ENCODE measurements around the gene ADCYAP1. TPM values are rescaled to one million over a fixed set of nuclear protein-coding genes. Genes with fewer than 3 reads are reported as not detected.

Gene ADCYAP1
- total RNA-seq, 2 donors from 2014 or later: 0.21 to 0.75 TPM

DNA sequence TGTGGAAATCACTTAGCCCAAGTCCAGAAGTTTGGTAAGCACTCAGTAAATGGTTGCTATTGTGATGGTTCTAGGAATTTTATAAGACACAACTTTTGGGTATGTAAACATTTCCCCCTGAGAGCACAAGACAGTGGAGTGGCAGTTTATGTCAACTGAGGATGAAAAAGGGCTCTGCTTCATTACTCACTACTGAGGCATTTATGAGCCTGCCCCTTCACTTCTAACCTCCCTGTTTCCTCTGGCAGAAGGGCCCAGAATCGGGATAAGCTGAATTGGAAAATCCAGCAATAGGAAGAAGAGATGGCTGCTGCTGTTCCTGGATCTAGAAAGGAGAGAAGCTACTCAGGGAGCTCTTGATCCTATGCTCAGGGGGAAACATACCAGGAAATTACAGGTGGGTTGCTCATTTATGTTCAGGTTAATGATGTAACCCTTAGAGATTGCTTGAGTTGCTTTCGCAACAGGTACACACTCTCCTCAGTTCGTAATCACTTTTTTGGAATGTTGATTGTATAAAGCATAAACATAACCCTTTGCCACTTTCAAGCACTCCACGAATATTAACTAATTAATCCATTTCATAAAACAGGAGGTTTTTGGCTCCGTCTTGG lies 46.3 kb downstream of the ADCYAP1 start:
- no peak for DNase-seq
- intact Hi-C loops (cut with DNase I, micrococcal nuclease): loop anchor here in 1 of 2 donors (10.0 kb wide), 1 partner anchor 86 kb away; no protein-coding TSS in a partner anchor
- ATAC-seq: no peak

DNA sequence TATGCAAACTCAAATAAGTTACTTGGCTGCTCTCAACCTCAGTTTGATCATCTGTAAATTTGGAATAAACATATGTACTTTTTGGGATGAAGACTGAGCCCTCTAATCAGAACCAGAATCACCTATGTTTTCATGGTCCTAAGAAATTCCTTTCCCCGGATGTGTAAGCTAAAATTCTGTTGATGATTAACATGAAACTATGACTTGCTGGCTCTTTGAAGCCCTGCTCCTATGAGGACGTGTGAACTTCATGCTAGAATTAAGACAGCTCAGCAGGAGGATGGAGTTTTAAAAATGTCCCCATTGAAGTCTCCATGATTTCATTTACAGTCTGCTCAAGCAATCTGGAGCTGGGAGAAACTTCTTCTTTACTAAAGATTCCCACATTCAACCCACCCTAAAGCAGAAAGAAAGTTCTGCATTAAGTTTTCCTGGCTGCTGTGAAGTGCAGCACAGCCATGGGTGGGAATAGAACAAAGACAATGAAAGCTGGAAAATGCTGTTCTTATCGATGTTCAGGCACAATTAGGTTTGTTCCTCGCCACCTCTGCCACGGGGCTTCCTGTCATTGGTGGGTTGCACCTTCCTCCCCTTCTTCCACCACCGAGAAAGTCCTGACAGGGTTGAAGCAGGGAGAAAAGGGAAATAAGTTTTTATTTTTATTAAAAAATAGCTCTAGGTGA lies 50.9 kb downstream of the ADCYAP1 start:
- intact Hi-C loops (cut with DNase I, micrococcal nuclease): loop anchor here in 1 of 2 donors (10.0 kb wide), 1 partner anchor 91 kb away; no protein-coding TSS in a partner anchor
- ATAC-seq (no peak), DNase-seq (no peak)

DNA sequence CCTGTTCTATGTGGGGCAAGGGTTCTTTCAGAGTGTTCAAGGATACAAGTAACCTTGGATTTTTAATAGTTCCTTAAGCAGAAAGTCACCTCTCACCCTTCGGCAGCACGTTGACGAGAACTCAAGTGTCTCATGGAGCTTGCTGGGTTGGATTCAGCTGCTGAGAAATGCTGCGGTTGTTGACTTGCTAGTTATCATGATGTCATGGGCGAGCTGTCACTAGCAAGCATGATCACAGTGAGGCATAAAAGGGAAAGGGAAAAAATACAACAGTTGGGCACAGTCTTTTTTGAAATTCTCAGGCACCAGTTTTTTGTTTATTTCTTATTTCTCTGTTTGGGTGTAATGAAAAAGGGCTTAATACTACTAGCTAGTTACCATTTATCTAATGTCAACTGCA lies 53.2 kb downstream of the ADCYAP1 start:
- ATAC-seq (no peak), DNase-seq (no peak)
- intact Hi-C loops (cut with DNase I, micrococcal nuclease): loop anchor here in 1 of 2 donors (10.0 kb wide), 1 partner anchor 93 kb away; no protein-coding TSS in a partner anchor

DNA sequence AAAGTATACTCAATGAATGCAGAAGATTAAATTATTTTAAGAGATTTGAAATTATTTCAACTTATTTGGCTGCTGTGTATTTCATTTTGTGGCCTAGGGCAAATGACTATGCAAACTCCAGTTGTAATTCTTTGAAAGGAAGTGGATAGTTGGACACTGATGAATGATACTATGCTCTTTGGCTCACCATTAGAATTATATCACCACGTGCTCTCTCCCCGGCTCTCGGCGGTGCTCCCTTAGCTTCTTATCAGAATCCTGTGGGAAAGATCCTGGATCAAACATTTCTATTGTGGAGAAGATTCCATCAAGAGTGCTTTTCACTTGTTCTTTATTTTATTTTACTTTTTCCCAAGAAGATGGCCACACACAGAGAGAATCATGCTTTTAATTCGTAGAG lies 55.2 kb downstream of the ADCYAP1 start:
- ATAC-seq (no peak), DNase-seq (no peak)
- intact Hi-C loops (cut with DNase I, micrococcal nuclease): loop anchor here in 1 of 2 donors (10.0 kb wide), 1 partner anchor 95 kb away; no protein-coding TSS in a partner anchor

Other genes starting within 250 kb of the ADCYAP1 start
- 10 to 100 TPM; 10.5 to 29.3 TPM for gene TYMS, start 247.2 kb upstream of the ADCYAP1 start, total RNA-seq
- 10 to 100 TPM; 66.3 to 92.0 TPM for gene ENOSF1, start 192.2 kb upstream of the ADCYAP1 start, total RNA-seq
- 10 to 100 TPM; 64.7 to 74.6 TPM for gene YES1, start 92.6 kb upstream of the ADCYAP1 start, total RNA-seq